GM21423 (cell line): ENCODE measurements around the gene ZNF330.
"Not testable (repeated sequence)": the region's sequence is repeated elsewhere in the genome, so short reads cannot be mapped to it uniquely, and the experiment has no call there.

Source experiments
- ATAC-seq: cut with Tn5 transposase; IDR thresholded peaks from one replicate; pipeline ENCODE4 v1.9.1; 2021; ENCODE audit warnings: mild to moderate bottlenecking, moderate library complexity; ENCODE audit not compliant: unreplicated experiment

ZNF330 gene

GRCh38 chr4:141220691-141221659 lies at the start of gene ZNF330:
TSS of gene ZNF330 (plus strand) at chr4:141220895. CDS start at chr4:141222372, 1,477 bp downstream.
- ATAC-seq, result peak; percentile 86

GRCh38 chr4:141174457-141174856 lies 46.2 kb upstream of the ZNF330 start:
- ATAC-seq, result peak; percentile 46

- no peak for ATAC-seq
These were observed 43.5 kb upstream of the ZNF330 start for GRCh38 chr4:141177171-141177570.

- no peak for ATAC-seq
These were observed 41.0 kb upstream of the ZNF330 start for GRCh38 chr4:141179474-141180373.

GRCh38 chr4:141180991-141181761 lies 39.5 kb upstream of the ZNF330 start:
- peak; percentile 76 for ATAC-seq

DNA sequence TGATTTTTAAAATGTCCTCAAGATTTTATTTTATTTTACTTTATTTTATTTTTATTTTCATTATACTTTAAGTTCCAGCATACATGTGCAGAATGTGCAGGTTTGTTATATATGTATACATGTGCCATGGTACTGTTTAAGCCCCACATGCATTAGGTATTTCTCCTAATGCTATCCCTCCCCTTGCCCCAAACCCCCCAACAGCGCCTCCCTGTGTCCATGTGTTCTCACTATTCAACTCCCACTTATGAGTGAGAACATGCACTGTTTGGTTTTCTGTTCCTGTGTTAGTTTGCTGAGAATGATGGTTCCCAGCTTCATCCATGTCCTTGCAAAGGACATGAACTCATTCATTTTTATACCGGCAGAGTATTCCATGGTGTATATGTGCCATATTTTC lies 37.2 kb upstream of the ZNF330 start:
- not testable (repeated sequence) for ATAC-seq

DNA sequence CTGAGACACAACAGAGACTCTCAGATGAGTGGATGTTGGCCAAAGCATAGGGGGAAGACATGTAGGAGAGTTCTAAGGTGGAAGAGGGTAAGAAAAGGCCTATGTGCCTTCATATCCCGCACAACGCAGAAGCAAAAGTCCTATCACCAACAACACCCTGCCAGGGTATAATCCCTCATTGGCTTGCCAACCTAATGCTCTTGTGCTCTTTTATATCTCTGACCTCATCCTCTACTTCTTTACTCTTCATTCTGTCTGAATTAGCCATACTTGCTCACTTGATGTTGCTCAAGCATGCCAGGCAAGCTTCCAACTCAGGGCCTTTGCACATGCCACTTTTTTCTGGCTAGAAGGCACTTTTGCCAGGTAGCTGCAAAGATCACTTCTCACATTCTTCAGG lies 28.1 kb upstream of the ZNF330 start:
- ATAC-seq, result no peak

- ATAC-seq, result no peak
These were observed 27.1 kb upstream of the ZNF330 start for GRCh38 chr4:141193516-141194034.

DNA sequence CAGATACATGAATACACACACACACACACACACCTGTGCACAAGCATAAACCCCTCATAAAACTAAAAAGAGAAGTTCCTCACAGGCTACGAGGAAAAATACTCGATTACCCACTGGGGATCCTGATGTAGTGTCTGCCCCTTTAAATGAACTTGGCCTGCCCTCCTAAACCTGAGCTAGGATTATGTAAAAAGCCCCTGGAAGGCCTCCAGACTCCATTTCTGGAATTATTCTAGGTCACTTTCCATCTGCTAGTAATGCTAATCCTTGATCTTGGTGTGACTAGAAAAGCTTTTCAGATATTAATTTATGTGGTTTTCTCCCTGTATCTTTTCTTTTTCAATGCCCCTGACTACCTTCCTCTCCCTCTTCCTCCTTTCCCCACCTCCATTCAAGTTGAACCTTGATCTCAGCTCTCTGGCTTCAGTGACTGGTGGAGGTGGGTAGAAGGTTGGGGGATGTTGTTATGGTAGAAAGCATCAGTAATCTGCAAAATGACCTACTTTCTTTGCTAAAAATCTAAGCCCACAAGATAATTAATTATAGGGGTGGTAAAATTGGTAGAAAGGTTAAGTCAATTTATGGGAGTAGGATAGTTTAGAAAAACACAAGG lies 25.5 kb upstream of the ZNF330 start:
- ATAC-seq, result no peak

DNA sequence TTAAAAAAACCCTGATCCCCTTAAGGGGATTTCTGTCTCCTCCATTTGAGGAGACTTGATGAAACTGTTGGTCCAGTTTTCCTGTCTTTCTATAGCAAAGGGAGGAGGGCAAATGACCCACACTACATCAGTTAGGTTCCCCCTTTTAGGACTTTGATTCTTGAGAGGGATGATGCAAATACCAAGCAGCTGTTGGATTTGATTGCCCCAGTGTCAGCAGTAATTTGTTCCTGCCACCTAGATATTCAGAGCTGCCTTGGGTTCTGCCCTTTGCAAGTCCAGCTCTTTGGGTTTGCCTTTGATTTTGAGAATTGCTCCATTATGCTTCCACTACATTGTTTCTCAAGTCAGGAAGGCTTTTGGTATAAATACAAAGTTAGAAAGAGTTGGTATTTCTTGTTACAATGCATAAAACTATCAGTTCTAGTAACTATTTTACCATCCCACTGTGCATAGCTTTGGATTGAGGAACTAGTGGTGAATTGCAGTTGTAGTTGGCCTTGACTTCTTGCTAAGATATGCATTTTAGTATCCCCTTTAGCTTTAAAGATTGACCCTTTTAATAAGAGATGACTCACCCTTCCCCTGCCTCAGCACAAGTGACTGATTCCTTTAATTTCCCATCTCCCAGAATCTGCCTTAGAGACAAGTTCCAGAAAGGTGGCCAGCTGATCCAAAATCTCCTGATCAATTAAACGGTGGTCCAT lies 24.3 kb upstream of the ZNF330 start:
- no peak for ATAC-seq

DNA sequence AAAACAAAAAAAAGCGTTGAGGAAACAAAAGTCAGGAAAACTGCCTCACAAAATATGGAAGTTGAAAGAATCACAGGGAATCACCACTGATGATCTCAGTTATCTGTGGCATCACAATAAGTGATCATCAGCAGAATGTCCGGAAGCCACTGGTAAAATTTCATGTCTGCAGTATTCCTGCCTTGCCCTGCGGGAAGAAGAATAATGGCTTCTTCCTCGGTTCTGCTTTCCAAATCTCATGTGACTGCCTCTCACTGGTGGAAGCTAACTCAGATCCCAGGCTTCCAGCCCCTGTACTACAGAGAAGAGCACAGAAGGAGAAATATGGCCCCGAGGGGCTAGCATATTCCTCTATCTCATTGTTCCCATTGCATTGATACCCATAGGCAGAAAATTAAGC lies 12.7 kb upstream of the ZNF330 start:
- ATAC-seq, result no peak

GRCh38 chr4:141210168-141210567 lies 10.5 kb upstream of the ZNF330 start:
- no peak for ATAC-seq

DNA sequence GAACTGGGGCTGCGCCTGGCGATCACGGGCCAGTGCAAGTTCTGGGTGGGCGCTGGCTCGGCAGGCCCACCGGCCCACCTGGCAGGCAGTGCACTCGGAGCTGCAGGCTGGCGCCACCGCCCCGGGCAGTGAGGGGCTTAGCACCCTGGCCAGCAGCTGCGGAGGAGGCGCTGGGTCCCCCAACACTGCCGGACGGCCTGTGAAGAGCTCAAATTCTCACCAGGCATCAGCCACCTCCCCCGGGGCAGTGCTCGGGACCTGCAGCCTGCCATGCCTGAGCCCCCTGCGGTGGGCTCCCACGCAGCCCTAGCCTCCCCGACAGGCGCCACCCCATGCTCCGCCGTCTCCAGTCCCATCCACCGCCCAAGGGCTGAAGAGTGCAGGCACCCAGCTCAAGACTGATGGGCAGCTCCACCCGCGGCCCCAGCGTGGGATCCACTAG lies 7.1 kb upstream of the ZNF330 start:
- no peak for ATAC-seq

DNA sequence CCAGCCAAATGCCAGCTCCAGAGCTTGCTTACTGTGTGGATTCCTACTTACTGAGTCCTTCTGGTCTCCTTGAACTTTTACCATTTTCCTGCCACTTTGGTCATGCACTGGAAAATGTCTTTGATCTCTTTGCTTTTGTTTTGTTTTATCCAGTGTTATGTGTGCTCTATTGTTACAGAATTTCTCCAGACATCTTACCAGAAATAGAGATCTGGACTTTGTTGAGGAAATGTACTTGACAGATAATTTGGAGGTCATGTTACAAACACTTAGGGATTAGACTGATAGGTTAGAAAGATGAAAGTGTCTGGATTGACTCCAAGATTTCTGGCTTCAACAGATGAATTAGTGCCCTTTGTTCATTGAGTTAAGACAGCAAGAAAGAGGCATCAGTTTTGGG lies 5.7 kb upstream of the ZNF330 start:
- ATAC-seq, result no peak

- no peak for ATAC-seq
These were observed 4.5 kb upstream of the ZNF330 start for GRCh38 chr4:141216002-141216761.

- ATAC-seq, result peak; percentile 8
These were observed 424 bp upstream of the ZNF330 start for GRCh38 chr4:141220271-141220670.

DNA sequence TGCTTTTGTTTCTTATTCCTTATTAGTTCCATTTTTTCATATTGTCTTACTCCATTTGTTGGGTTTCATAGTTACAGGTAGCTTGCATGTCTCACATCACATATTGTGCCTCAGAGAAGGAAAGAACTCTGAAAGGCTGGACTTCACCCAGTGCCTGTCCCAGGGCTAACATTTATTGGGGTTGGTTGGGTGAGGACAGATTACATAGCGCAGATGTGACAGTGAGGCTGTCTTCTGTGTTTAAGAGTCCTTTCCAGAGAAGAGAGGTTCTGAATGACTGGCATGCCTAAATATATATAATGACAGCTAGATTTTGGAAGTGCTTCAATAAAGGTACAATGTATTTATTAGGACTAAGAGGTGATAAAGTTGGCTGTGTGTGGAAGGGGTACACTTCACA lies 2.7 kb downstream of the ZNF330 start:
- no peak for ATAC-seq

DNA sequence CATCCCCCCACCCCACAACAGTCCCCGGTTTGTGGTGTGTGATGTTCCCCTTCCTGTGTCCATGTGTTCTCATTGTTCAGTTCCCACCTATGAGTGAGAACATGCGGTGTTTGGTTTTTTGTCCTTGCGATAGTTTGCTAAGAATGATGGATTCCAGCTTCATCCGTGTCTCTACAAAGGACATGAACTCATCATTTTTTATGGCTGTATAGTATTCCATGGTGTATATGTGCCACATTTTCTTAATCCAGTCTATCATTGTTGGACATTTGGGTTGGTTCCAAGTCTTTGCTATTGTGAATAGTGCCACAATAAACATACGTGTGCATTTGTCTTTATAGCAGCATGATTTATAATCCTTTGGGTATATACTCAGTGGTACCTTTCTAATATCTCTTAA lies 6.6 kb downstream of the ZNF330 start:
- ATAC-seq, result not testable (repeated sequence)
